ENCODE measurements around the gene POM121.
"Not testable (repeated sequence)": the region's sequence is repeated elsewhere in the genome, so short reads cannot be mapped to it uniquely, and the experiment has no call there.

The POM121 gene

DNA sequence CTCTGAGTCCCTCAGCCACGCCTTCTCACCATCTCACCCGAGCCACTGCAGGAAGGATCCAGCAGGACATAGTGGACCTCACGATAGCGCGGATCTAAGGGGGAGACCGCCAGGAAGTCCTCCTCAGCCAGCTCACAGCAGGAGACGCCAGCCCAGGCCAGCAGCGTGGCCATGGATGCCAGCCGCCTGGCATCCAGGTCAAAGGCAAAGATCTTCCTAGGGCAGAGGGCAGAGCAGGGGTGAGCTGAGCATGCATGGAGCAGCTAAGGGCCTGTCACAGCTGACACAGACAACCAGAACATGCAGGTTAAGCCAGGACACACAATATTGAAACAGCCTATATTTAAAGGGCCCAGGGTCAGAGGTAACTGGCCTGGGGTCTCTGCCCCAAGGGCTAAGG is 24.4 kb downstream of the POM121 start:
- DNase-seq (ENCODE audit: low read depth, low spot score): not testable (repeated sequence)

DNA sequence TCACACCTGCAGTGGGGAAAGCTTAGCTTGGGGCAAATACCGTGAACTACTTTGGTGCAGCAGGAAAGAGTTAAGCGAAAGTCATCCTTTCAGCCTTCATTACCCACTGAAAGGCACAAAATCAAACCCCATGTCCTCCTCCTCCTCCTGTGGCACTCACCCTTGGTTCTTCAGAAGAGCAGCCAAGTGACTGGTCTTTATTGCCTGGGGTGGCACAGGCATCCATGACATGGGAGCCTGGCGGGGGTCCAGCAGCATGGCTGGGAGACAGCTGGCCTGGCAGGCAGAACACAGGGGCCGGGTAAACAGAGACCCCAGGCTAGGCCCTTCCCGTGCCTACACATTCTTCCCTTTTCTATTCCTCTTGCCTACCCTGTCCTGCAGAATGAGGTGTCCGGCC is 24.8 kb downstream of the POM121 start:
- not testable (repeated sequence) for DNase-seq (ENCODE audit: low read depth, low spot score)

DNA sequence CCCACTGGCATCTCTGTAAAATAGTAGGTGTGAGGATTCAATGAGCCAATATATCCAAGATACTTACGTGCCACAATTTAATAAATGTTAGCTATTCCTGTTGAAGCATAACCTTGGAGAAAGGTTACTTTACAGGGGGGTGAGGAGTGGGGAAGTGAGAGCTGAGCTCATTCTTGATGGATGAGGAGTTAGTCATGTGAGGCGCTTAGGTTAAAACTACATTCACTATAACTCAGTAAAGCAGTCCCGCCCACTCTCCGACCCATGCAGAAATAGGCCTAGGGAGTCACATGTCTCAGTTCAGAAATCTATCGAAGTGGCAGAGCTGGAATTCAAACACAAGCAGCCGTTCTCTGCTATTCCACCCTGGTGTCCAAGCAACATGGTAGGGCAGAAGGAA is 25.5 kb downstream of the POM121 start:
- not testable (repeated sequence) for DNase-seq (ENCODE audit: low read depth, low spot score)

DNA sequence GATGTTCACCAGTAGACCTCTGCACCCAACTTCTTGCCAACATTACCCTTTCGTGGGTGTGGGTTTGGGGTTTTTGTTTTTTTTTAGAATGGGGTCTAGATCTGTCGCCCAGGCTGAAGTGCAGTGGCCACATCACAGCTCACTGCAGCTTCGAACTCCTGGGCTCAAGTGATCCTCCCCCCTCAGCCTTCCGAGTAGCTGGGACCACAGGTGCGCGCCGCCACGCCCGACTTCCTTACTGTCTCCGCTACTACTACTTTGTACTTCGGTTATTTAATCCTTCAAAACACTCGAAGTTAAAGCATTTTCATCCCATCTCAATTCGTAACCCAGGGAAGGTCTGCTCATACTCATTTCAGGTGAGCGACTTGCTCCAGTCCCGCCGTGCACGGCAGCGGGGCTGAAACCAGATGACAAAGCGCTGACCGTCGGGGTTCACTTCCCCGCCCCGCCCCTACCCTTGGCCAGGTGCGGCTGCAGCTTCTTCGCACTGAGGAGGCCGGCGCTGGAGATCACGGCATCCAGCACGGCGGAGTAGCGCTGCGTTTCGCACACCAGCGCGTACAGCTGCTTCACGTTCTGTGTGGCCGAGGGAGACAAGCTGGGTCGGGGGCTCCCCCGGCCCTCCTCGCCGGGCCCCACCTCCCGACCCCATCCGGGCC is 29.1 kb downstream of the POM121 start:
- not testable (repeated sequence) for DNase-seq (ENCODE audit: low read depth, low spot score)

DNA sequence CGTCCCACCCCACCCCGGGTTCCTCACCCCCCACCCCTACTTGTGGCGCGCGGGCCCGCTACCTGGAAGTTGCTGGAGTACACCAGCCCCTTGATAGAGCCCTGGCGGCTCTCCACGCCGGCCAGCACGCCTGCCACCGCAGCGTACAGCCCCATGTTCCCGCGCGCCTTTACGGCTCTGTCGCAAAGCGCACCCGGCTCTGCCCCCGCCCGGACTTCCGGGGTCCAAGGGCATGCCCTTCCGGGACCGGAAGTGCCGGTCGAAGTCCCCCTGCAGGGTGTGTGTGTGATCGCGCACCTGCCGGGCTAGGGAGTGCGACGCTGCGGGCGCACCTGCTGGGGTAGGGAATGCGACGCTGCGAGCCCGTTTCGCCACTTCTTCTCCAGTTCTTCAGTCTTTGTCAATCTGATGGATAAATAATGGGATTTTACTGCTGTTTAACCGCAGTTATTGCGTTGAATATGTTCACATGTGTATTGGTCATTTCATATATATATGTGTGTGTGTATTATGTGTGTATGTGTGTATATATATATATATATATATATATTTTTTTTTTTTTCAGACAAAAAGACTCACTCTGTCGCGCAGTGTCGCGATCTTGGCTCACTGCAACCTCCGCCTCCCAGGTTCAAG is 29.8 kb downstream of the POM121 start:
- not testable (repeated sequence) for DNase-seq (ENCODE audit: low read depth, low spot score)

DNA sequence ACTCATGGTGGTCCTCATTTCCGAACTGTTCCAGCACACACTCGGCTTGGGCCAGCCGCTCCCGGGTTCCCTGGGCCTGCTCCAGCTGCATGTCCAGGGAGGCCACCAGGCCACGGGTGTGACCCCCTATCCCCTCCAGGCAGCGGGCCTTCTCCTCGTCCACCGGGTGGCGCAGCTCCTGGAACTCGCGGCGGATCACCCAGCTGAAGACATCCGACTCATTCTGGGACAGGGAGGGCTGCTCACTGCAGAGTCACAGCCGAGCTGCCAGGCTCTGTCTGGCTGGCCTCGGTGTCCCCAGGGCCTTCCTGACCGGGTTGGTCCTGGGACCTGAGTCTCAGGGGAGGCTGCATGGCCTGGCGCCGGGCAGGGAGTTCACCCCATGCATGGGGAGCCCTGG is 35.1 kb downstream of the POM121 start:
- not testable (repeated sequence) for DNase-seq (ENCODE audit: low read depth, low spot score)

DNA sequence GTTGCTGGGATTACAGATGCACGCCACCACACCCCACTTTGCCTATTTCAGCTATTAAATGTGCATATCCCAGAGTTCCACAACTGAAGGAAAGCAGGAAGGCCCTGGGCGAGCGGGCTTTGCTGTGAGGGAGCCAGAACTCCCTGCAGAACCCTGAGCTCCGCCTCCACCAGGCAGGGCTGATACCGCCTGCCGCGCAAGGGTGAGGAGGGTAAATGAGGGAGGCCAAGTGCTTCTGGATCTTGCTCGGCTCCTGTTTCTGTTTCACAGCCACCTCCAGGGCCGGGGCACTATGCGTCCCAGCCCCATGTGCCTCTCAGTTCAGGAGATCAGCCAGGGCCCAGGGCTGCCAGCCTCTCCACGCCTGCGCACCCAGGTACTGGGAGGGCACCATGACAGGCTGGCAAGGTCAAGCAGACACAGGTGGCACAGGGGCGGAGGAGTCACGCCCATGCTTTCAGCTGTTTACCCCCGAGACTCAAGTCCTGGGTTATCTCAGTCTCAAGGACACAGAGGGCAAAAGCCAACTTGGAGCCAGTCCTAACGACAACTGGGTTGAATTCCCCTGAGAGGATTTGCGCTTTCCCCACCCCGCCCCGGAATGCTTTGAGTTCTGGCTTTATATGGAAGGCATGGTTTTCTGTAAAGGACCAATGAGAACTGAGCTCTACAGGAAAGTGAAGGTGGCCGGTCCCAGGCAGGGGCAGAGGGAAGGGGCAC is 35.9 kb downstream of the POM121 start:
- not testable (repeated sequence) for DNase-seq (ENCODE audit: low read depth, low spot score)

DNA sequence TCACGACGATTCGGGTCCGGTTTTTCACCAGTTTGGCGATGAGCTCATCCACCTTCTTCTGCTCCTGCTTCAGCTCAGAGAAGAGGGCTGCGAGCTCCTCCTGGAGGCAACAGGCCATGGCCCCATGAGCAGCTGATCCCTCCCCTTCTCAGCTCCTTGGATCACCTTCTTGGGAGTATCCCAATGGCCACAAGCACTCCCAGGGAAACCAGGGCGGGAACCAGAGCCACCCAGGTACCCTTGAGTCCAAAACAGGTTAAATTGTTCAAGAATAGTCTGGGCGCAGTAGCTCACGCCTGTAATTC is 36.4 kb downstream of the POM121 start:
- DNase-seq (ENCODE audit: low read depth, low spot score): not testable (repeated sequence)

DNA sequence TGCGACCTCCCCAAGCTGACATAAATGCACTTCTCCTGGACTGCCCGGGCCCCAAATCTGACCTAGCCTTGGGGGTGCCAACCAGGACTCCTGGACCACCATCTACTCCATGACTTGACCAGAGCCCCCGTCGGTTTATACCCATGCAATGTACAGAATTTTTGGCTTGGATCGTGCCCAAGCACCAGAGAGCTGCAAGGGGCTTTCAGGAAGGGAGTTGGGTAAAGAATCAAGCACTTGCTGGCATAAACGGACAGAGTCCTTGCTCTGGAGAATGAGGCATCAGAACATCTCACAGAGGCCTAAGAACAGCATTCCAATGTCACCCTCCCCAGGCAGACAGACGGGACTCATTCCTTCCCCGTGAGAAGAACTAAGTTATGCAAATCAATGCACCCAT is 38.2 kb downstream of the POM121 start:
- DNase-seq (ENCODE audit: low read depth, low spot score): not testable (repeated sequence)

DNA sequence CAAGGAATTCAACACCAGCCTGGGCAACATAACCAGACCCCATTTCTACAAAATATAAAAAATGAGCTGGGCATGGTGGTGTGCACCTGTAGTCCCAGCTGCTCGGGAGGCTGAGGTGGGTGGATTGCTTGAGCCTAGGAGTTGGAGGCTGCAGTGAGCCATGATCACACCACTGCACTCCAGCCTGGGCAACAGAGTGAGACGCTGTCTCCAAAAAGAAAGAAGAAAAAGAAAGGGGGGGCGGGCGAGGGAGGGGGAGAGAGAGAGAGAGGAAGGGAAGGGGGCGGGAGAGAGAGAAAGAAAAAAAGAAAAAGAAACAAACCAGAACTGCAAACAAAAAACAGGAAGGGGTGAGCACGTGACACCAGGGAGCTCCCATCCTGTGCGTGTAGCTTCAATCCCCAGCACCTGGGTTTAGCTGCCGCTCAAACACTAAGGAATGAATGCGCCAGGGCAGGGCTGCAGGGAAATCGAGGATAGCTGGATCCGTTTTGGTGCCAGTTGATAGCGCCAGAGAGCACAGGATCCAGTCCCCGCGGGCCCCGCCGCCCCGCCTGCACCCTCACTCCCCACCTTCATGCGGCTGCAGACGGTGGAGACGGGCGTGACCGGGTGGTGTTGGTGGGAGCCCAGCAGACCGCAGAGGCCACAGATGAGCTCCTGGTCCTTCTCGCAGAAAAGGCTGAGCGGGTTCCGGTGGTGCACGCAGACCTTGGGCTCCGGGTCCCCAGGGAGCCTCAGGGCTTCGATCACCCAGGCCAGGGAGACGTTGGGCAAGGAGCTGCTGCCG is 40.5 kb downstream of the POM121 start:
- DNase-seq (ENCODE audit: low read depth, low spot score): not testable (repeated sequence)

DNA sequence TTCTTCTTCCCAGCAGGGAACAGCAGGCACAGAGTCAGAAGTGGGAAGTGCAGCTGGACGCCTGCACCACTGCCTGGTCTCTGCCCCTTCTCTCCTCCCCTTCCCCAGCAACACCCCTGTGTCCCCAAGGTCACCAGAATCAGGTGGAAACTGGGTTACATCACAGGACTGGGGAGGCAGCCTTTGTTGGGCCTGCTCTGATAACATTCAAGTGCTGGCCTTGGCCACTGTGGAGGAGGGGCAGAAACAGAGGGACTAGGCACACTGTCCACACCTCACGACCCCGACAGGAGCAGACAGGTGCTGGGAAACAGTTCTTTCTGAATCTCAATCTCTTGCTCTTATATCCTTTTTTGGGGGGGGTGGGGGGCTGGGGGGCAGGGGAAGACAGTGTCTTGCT is 42.0 kb downstream of the POM121 start:
- not testable (repeated sequence) for DNase-seq (ENCODE audit: low read depth, low spot score)

DNA sequence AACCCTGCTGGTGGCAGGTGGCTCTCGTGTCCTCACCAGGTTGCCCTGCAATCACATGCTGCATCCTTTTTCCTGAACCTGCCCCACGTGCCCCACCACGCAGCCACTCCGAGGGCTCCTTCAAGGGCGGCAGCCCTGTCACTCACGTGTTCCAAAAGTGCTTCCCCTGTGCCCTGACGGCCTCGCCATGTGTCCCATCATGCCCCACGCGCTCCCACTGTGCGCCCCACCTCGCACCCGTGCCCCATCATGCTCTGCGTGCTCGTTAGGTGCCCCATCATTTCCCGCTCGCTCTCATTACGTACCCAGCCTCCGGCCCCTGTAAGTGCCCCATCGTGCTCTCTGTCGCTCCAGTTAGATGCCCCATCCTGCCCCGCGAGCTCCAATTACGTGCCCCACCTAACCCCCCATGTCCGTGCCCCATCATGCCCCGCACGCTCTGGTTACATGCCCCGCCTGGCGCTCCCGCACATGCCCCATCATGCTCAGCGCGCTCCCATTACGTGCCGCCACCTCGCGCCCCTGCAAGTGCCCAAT is 44.2 kb downstream of the POM121 start, which contains the start of gene TRIM74:
TRIM74 (minus strand) TSS at position 487 of the 537 bp plus-strand sequence. CDS start 3,309 bp downstream, outside the sequence.
- not testable (repeated sequence) for DNase-seq (ENCODE audit: low read depth, low spot score)

DNA sequence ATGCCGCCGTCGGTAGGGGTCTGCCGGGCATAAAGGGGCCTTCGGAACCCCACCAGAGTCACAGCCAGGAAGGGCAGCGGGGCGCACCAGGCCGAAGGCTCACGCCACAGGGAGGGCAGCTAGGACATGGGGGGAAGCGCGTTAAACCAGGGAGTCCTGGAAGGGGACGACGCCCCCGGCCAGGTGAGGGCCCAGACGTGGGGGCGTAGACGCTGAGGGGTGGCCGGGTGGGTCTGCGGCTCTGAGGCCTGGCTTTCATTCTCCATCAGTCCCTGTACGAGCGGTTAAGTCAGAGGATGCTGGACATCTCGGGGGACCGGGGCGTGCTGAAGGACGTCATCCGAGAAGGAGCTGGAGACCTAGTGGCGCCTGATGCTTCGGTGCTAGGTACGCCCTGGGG is 44.8 kb downstream of the POM121 start:
- not testable (repeated sequence) for DNase-seq (ENCODE audit: low read depth, low spot score)

DNA sequence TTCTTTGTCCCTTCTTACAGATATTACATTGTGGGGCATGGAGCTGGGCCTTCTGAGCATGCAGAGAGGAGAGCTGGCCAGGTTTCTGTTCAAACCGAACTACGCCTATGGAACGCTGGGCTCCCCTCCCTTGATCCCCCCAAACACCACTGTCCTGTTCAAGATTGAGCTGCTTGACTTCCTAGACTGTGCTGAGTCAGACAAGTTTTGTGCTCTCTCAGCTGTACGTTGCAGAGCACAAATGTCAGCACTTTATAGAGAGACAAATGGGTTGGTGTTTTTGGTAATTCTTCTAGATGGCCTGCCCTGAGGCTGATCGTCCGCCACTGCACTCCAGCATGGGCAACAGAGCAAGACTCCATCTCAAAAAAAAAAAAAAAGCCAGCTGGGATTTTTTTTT is 46.6 kb downstream of the POM121 start:
- not testable (repeated sequence) for DNase-seq (ENCODE audit: low read depth, low spot score)

DNA sequence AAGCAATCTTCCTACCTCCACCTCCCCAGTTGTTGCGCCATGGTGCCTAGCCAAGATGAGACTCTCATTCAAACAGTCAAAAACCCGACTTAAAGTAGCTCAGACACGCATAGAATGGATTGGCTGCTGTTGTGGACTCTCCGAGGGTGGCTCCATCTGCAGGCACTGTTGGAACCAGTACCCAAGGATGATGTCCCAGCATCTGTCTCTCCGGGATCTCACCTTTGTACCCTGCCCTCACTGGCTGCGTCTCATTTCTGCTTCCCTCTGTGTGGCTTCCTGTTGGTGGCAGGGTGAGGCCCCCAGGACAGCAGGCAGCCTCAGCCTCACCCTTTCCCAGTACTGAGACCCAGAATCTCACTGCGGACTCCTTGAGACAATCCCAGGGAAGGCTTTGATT is 49.9 kb downstream of the POM121 start:
- DNase-seq (ENCODE audit: low read depth, low spot score): not testable (repeated sequence)

DNA sequence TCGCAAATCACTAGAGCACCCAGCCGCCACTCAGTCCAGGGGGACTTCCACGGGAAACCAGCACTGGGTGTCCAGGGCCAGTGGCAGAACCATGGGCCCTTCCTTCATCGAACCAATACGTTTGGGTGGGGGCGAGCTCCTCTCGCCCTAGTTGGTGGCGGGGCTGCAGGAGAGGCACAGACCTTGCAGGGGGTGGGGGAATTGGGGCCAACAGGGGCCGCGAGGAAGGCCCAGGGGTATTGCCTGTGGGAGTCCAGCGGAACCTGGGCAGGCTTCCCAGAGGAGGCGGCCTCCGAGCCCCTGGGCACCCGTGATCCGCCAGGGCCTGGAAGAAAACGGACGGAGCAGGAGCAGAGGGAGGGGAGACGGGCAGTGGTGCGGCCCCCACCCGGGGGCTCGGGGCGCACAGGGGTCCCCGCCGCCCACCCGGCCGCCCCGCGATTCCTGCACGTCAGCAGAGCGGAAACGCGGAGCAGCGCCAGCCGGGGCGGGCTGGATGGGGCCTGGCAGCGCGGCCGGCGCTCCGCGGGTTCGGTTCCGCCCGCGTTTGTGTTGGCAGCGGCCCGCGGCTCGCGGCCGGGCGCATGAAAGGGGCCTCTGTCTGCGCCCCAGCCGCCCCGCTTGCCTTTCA is 50.9 kb downstream of the POM121 start:
- not testable (repeated sequence) for DNase-seq (ENCODE audit: low read depth, low spot score)

DNA sequence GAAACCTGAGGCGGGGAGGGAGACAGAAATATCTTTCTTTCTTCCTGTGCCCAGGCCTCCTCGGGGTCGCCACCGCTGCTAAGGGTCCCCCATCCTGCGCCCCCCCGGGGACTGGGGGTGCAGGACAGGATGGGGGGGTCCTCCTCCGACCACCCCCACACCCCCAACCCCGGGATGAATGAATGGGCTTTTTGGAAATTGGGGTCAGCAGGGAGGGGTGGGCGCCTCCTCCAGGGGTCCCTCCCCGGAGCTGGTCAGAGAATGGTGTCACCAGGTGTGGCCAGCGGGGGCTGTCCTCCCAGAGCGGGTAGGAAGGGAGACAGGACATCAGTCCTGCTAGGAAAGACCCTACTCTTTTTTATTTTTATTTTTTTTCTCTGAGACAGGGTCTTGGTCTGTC is 51.5 kb downstream of the POM121 start:
- not testable (repeated sequence) for DNase-seq (ENCODE audit: low read depth, low spot score)

DNA sequence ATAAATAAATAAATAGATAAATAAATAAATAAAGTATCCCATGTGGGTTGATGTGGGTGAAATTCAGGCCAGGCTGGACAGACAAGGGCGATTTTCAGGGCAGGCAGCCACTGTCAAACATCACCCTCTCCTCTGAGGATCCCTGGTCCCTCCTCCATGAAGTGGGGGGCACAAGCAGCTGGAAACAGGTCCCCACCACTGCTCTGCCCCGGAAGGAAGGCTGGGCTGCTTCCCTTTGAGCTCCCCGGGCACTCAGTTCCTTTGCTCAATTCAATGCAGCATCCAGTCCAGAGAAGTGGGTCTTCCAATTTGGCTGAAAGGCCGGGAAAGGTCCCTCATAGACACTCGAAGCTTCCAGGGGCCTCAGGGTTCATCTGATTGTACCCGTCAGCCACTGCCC is 55.5 kb downstream of the POM121 start:
- not testable (repeated sequence) for DNase-seq (ENCODE audit: low read depth, low spot score)

DNA sequence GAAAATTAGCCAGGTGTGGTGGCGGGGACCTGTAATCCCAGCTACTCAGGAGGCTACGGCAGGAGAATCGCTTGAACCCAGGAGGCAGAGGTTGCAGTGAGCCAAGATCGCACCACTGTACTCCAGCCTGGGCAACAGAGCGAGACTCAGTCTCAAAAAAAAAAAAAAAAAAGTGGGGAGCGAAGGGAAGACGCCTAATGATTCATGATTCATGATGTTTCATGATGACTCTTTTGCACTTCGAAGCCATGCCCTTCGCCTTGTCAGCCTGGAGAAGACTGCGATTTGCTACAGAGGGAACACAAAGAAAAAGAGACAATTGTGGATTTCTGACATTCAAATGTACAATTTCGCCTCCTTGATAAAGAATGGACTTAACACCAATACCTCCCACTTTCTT is 57.2 kb downstream of the POM121 start:
- not testable (repeated sequence) for DNase-seq (ENCODE audit: low read depth, low spot score)

DNA sequence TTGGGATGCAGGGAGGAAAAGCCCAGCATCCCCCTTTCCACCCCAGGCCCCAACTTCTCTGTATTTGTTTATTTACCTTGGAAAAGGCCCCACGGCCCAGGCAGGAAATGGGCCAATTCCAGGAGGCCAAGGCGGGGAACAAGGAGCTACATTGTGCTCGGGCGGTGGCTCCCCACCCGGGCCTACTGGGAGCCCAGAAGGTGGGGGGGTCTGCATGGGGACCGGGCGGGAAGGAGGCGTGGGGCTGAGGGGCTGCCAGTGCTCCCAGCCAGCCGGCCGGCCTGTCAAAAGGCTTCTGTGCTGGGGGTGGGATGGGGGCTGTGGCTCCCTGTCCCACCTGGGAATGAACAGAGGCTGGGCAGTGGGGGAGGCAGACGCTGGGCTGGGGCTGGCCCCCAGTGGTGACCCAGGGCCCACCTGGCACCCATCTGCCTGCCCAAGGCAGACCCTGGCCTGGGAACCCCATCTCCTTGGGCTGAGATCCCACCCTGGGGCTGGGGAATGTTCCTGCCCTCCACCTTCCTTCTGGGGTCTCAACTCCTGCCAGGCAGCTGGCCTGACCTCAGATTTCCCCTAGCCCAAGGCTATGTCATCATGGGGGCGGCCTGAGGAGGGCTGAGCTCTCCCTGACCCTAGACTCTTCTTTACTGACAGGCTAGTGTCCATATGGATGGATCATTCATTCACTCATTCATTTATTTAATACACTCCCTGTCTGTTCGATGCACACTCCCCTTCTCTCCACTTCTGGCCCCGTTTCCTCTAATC is 65.4 kb downstream of the POM121 start:
- not testable (repeated sequence) for DNase-seq (ENCODE audit: low read depth, low spot score)

Data from activated CD4-positive, CD25-positive, alpha-beta regulatory T cell treated with anti-CD3 and anti-CD28 coated beads, Interleukin-2, amount 50 U/mL, for 16 hours (primary cell).